ENCODE results near the gene DUS4L. TPM values are rescaled to one million over a fixed set of nuclear protein-coding genes. Genes with fewer than 3 reads are reported as not detected.

DUS4L gene, protein sequence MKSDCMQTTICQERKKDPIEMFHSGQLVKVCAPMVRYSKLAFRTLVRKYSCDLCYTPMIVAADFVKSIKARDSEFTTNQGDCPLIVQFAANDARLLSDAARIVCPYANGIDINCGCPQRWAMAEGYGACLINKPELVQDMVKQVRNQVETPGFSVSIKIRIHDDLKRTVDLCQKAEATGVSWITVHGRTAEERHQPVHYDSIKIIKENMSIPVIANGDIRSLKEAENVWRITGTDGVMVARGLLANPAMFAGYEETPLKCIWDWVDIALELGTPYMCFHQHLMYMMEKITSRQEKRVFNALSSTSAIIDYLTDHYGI
- 1 to 10 TPM; 7.7 to 8.3 TPM for total RNA-seq

DNA sequence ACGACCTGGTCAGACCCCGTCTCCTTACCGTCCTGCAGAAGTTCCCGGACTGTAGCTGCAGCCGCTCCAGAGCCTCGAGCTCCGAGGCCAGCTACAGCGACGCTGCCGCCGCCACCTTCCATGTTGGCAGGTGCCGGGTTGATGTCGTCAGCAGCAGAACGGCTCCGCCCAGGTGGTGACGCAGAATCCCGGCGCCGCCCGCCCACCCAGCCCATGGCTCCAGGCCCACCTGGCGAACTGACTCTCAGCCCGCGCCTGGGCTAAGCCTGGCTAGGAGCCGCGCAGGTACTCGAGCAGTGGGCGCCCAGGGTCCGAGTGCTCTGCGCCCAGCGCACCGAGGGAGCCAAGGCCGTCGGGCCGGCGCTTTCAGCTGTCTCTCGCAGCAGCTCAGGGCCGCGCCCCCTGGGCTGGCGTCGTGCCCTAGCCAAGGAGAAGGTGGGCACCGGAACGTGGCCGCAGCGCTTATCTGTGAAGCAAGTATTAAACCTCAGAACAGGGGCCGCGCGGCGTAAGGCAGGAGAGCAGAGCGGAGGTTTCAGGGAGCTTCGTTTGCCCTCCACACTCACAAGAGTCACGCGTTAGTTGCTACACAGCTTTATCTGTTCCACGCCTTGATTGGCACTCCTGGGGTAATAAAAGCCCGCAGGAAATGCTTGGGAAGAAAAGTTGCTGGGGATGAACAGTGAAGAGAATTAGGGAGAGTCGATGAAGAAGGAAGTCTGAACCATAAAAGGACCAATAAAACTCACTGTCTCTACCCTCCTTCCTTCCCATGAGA is at the start of gene DUS4L, which contains the start of gene COG5:
DUS4L (plus strand) TSS at position 197 of the 778 bp plus-strand sequence. CDS start 3,100 bp downstream, outside the sequence.
COG5 (minus strand) TSS at position 146 of the 778 bp plus-strand sequence; CDS start at position 122, 24 bp downstream.

DNA sequence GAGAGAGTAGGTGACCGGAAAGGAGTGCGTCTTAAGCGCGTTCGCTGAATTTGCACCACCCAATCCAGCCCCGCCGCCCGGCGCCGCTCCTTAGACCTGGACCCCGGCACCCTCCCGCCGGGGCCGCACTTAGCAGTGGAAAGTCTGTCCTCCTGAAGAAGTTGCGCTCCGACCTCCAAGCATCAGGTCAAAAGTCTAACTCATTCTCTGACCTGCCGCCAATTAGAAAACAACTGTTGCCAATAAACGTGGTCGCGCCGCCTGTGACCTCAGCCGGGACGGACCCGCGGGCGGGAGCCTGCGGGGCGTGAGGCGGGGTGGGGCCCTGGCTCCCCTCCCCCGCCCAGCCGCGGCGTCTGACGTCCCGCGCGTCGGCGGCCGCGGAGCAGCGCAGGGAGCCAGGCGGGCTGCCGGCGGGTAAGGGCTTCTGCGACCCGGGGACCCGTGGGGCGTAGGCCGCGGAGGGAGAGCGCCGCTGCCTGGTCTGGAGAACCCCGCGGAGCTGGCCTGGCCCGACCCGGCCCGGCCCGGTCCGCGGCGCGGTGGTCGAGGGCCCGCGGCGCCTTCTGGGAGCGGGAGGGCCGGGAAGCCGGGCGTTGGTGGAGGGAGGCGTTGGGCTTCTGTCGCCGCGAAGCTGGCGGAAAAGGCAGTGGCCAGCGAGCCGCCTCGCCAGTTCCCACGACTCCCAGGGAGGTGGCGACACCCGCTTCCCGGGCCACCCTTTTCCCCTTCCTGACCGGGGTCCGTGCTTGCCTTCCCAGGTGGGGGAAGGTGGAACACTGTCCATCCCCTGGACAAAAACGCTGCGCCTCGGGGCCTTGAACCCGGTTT is 16.3 kb downstream of the DUS4L start, which contains the start of gene BCAP29:
BCAP29 (plus strand) TSS at position 362 of the 831 bp plus-strand sequence. CDS start 527 bp downstream, outside the sequence.

Other genes starting within 250 kb of the DUS4L start
- gene GPR22, start 93.9 kb upstream of the DUS4L start, total RNA-seq: not detected
- 10 to 100 TPM; 30.4 to 37.3 TPM for gene COG5, start 51 bp upstream of the DUS4L start, total RNA-seq
- 10 to 100 TPM; 26.8 to 28.0 TPM for gene BCAP29, start 16.3 kb downstream of the DUS4L start, total RNA-seq
- under 1 TPM; 0.51 to 0.88 TPM for gene SLC26A4, start 96.9 kb downstream of the DUS4L start, total RNA-seq
- gene CBLL1, start 180.2 kb downstream of the DUS4L start, total RNA-seq: 10 to 100 TPM; 41.5 to 45.4 TPM
- gene SLC26A3, start 239.3 kb downstream of the DUS4L start, total RNA-seq: not detected

Data from activated naive CD4-positive, alpha-beta T cell treated with anti-CD3 and anti-CD28 coated beads, Interleukin-2, amount 10 ng/mL, durations not matched to agents 5 hours and 36 hours (primary cell).